ENCODE results near the gene DIS3L2.

DNA sequence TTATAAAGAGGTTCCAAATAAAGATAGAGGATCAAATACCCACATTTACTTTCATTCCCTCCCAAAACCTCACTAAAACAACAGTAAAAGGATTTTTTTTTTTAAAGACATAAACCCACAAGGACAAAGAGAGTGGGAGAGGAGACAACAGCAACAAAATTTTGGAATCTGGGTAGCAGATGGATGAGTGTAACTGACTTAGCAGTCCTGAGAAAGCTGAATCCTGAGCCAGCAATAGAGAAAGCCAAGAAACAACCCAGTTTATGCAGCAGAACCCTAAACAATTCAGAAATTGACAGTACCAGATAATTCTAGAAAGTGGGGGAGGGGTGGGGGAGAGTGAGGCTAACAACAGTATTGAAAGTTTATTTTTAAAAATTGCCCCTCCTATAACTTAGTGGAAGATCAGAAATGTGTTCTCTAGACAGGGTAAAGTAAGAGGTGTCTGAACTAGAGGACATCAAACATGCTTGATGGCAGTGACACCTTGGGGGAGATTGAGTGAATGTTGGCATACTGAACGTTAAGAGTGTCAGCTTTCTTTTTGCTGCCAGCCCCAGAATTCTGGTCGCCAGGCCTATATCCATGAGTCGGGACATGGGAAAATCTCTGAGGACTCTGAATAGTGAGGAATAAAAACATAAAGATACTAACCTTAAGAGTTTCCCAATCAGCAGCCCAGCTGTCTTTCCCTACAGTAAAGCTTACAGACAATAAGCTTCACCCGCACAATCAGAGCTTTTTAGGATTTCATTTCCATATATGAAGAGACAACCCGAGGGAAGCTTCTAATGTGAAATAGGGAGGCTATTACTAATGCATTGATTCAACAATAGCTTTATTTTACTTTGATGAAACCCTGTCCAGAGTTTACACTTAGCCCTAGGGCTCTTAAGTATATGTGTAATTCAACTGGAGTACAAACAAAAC is 289.0 kb downstream of the DIS3L2 start:
- TF ChIP-seq, protein P1, sequence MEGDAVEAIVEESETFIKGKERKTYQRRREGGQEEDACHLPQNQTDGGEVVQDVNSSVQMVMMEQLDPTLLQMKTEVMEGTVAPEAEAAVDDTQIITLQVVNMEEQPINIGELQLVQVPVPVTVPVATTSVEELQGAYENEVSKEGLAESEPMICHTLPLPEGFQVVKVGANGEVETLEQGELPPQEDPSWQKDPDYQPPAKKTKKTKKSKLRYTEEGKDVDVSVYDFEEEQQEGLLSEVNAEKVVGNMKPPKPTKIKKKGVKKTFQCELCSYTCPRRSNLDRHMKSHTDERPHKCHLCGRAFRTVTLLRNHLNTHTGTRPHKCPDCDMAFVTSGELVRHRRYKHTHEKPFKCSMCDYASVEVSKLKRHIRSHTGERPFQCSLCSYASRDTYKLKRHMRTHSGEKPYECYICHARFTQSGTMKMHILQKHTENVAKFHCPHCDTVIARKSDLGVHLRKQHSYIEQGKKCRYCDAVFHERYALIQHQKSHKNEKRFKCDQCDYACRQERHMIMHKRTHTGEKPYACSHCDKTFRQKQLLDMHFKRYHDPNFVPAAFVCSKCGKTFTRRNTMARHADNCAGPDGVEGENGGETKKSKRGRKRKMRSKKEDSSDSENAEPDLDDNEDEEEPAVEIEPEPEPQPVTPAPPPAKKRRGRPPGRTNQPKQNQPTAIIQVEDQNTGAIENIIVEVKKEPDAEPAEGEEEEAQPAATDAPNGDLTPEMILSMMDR (IDR thresholded peaks at IDR 0.05), result no peak
- TF ChIP-seq POLR2AphosphoS5 (IDR thresholded peaks at IDR 0.05) (no peak), POLR2A (IDR thresholded peaks at IDR 0.05; ENCODE audit: low read depth) (no peak)

Measured in esophagus muscularis mucosa (tissue), 3 donors.